H9 (cell line): ENCODE data around the gene GRIK3. TPM values are rescaled to one million over a fixed set of nuclear protein-coding genes. Genes with fewer than 3 reads are reported as not detected.

ENCODE experiments used
- DNase-seq: peaks from one replicate; pipeline ENCODE4 v3.0.0-alpha.2; 2017
- H2AFZ ChIP-seq: one replicate; pipeline ENCODE4 v1.6.1; 2013; ENCODE audit warnings: mild to moderate bottlenecking, low read length, control low read depth, moderate library complexity
- H2AK5ac ChIP-seq: 2 replicates; pipeline ENCODE4 v1.6.1; 2013; ENCODE audit warnings: low read length, control low read depth, mixed read lengths; ENCODE audit not compliant: insufficient read length
- H2BK120ac ChIP-seq: one replicate; pipeline ENCODE4 v1.6.1; 2013; ENCODE audit warnings: low read depth, mild to moderate bottlenecking, low read length, control low read depth, inconsistent platforms; ENCODE audit not compliant: poor library complexity, severe bottlenecking
- H2BK12ac ChIP-seq: 2 replicates; pipeline ENCODE4 v1.6.1; 2013; ENCODE audit warnings: low read length, control low read depth, mixed read lengths, low read depth; ENCODE audit not compliant: insufficient read length
- H2BK15ac ChIP-seq: 2 replicates; pipeline ENCODE4 v1.6.1; 2013; ENCODE audit warnings: low read depth, low read length, control low read depth
- H2BK20ac ChIP-seq: one replicate; pipeline ENCODE4 v1.6.1; 2013; ENCODE audit warnings: low read depth, mild to moderate bottlenecking, low read length, control low read depth, inconsistent platforms; ENCODE audit not compliant: poor library complexity, severe bottlenecking
- H2BK5ac ChIP-seq: 2 replicates; pipeline ENCODE4 v1.6.1; 2013; ENCODE audit warnings: low read length, control low read depth, mixed read lengths; ENCODE audit not compliant: insufficient read length
- H3K14ac ChIP-seq: 2 replicates; pipeline ENCODE4 v1.6.1; 2013; ENCODE audit warnings: low read length, control low read depth; ENCODE audit not compliant: insufficient read depth
- H3K18ac ChIP-seq: 2 replicates; pipeline ENCODE4 v1.6.1; 2013; ENCODE audit warnings: low read depth, mild to moderate bottlenecking, mixed read lengths, low read length, control low read depth; ENCODE audit not compliant: insufficient read length
- H3K23ac ChIP-seq: 2 replicates; pipeline ENCODE4 v1.6.1; 2013; ENCODE audit warnings: low read length, control low read depth, mixed read lengths, low read depth; ENCODE audit not compliant: insufficient read length
- H3K23me2 ChIP-seq: 2 replicates; pipeline ENCODE4 v1.6.1; 2013; ENCODE audit warnings: low read depth, mild to moderate bottlenecking, mixed read lengths, low read length, control low read depth; ENCODE audit not compliant: insufficient read length, poor library complexity, severe bottlenecking
- H3K27ac ChIP-seq: 2 replicates; pipeline ENCODE4 v1.5.1; 2013; ENCODE audit warnings: low read length, control low read depth, mixed read lengths, low read depth; ENCODE audit not compliant: insufficient read length
- H3K27me3 ChIP-seq: 2 replicates; pipeline ENCODE4 v1.6.1; 2013; ENCODE audit warnings: low read length, control low read depth, inconsistent platforms; ENCODE audit not compliant: insufficient read depth
- H3K4ac ChIP-seq: 2 replicates; pipeline ENCODE4 v1.6.1; 2013; ENCODE audit warnings: low read depth, mild to moderate bottlenecking, control low read depth, inconsistent platforms, low read length, moderate library complexity
- H3K4me1 ChIP-seq: 2 replicates; pipeline ENCODE4 v1.6.1; 2013; ENCODE audit warnings: low read length, control low read depth, inconsistent platforms; ENCODE audit not compliant: insufficient read depth
- H3K4me2 ChIP-seq: 2 replicates; pipeline ENCODE4 v1.6.1; 2013; ENCODE audit warnings: low read length, control low read depth, mixed read lengths; ENCODE audit not compliant: insufficient read length, insufficient read depth
- H3K56ac ChIP-seq: 2 replicates; pipeline ENCODE4 v1.6.1; 2013; ENCODE audit warnings: low read depth, mild to moderate bottlenecking, mixed read lengths, low read length, control low read depth; ENCODE audit not compliant: insufficient read length
- H3K79me1 ChIP-seq: 2 replicates; pipeline ENCODE4 v1.6.1; 2013; ENCODE audit warnings: low read depth, mild to moderate bottlenecking, moderate library complexity, low read length, control low read depth, inconsistent platforms; ENCODE audit not compliant: insufficient read depth, poor library complexity, severe bottlenecking
- H3K79me2 ChIP-seq: 2 replicates; pipeline ENCODE4 v1.6.1; 2013; ENCODE audit warnings: low read length, control low read depth, inconsistent platforms; ENCODE audit not compliant: insufficient read depth
- H3K9ac ChIP-seq: 2 replicates; pipeline ENCODE4 v1.6.1; 2013; ENCODE audit warnings: low read length, control low read depth, mixed read lengths; ENCODE audit not compliant: insufficient read length; ENCODE audit errors: extremely low read depth
- H3K9me3 ChIP-seq: one replicate; pipeline ENCODE4 v1.6.1; 2013; ENCODE audit warnings: low read depth, low read length, inconsistent platforms; ENCODE audit not compliant: control insufficient read depth
- H3T11ph ChIP-seq: one replicate; pipeline ENCODE4 v1.6.1; 2013; ENCODE audit warnings: mild to moderate bottlenecking, low read length, control low read depth, inconsistent platforms
- H4K20me1 ChIP-seq: one replicate; pipeline ENCODE4 v1.6.1; 2013; ENCODE audit not compliant: control insufficient read depth, insufficient read length, insufficient read depth
- H4K5ac ChIP-seq: 2 replicates; pipeline ENCODE4 v1.6.1; 2013; ENCODE audit warnings: low read depth, mild to moderate bottlenecking, mixed read lengths, low read length, control low read depth; ENCODE audit not compliant: insufficient read length
- H4K8ac ChIP-seq: replicated peaks from 2 replicates; pipeline ENCODE4 v1.6.1; 2013; ENCODE audit warnings: low read length, control low read depth, mixed read lengths, low read depth; ENCODE audit not compliant: insufficient read length
- H4K91ac ChIP-seq: 2 replicates; pipeline ENCODE4 v1.6.1; 2013; ENCODE audit warnings: low read depth, mild to moderate bottlenecking, moderate library complexity, mixed read lengths, low read length, control low read depth; ENCODE audit not compliant: insufficient read length
- H3K27ac Mint-ChIP-seq, 3 experiments: 2 replicates in 2 of 3; 3 replicates in 1 of 3; pipeline ENCODE4 v1.8.0; 2020 to 2021; ENCODE audit warnings: mixed read lengths in 3 of 3, mild to moderate bottlenecking in 1 of 3, moderate library complexity in 1 of 3
- H3K27me3 Mint-ChIP-seq: 2 replicates; pipeline ENCODE4 v1.8.0; 2021; ENCODE audit warnings: low read depth, mild to moderate bottlenecking, moderate library complexity, mixed read lengths
- H3K36me3 Mint-ChIP-seq, 3 experiments: 2 replicates in 2 of 3; 3 replicates in 1 of 3; pipeline ENCODE4 v1.8.0; 2020 to 2021; ENCODE audit warnings: low read depth in 3 of 3, mixed read lengths in 3 of 3; ENCODE audit not compliant: insufficient read depth in 1 of 3
- H3K4me1 Mint-ChIP-seq, 2 experiments: 2 replicates each; pipeline ENCODE4 v1.8.0; 2020; ENCODE audit warnings: mixed read lengths in 2 of 2
- H3K4me3 Mint-ChIP-seq, 2 experiments: 2 replicates in 1 of 2; 3 replicates in 1 of 2; pipeline ENCODE4 v1.8.0; 2020 to 2021; ENCODE audit warnings: mild to moderate bottlenecking in 2 of 2, mixed read lengths in 2 of 2, moderate library complexity in 1 of 2
- H3K9me3 Mint-ChIP-seq, 2 experiments: 2 replicates in 1 of 2; 3 replicates in 1 of 2; pipeline ENCODE4 v1.8.0; 2020; ENCODE audit warnings: mild to moderate bottlenecking in 2 of 2, mixed read lengths in 2 of 2, moderate library complexity in 1 of 2
- CTCF ChIP-seq: fragments of 200-600 bp; sonication (generic); conservative IDR thresholded peaks from 3 replicates; pipeline ENCODE4 v1.8.0; 2021; ENCODE audit warnings: antibody characterized with exemption, mild to moderate bottlenecking
- WGBS: extraction: QIAGEN DNeasy Blood & Tissue Kit; methylation state at CpG from one replicate; pipeline ENCODE4 v1.1.7; 2013; ENCODE audit warnings: missing lambda C conversion rate, low lambda C conversion rate, mixed read lengths; ENCODE audit not compliant: insufficient read length; ENCODE audit errors: extremely low coverage; 5-methylcytosine and 5-hydroxymethylcytosine counted together
- total RNA-seq: library from RNA; stranded (reverse); gene quantifications from 2 replicates; pipeline ENCODE4 v1.2.1, GENCODE V29; 2021

GRIK3 gene
- total RNA-seq, 1 experiment from 2014 or later = 1.7 TPM

GRCh38 chr1:36776256-36776655 is 258.1 kb downstream of the GRIK3 start:
- no peaks in the 10 kb centered on the region for H3K36me3 Mint-ChIP-seq
- Histone ChIP-seq H4K8ac (no peak overlapping the region), H4K5ac (no peak overlapping the region), H3K23me2 (no peaks in the 10 kb centered on the region), H3K4me1 (peaks cover 4% of the 10 kb centered on the region; the same call in 1 of the 2 replicates), H2BK120ac (no peak overlapping the region), H2AFZ (no peak overlapping the region), H3K79me1 (no peaks in the 10 kb centered on the region), H3K18ac (no peak overlapping the region), H2AK5ac (no peak overlapping the region), H3K56ac (no peak overlapping the region), H4K91ac (no peak overlapping the region), H3K4ac (no peak overlapping the region), H3K9ac (no peak overlapping the region), H3K14ac (no peak overlapping the region), H2BK20ac (no peak overlapping the region), H3T11ph (no peak overlapping the region), H3K9me3 (no peaks in the 10 kb centered on the region), H3K27ac (no peak overlapping the region), H2BK12ac (no peak overlapping the region), H2BK15ac (no peak overlapping the region), H3K27me3 (no peaks in the 10 kb centered on the region), H4K20me1 (no peaks in the 10 kb centered on the region), H3K4me2 (no peak overlapping the region), H3K79me2 (no peaks in the 10 kb centered on the region), H3K23ac (no peak overlapping the region), H2BK5ac (no peak overlapping the region)
- DNase-seq = no peak
- no peaks in the 10 kb centered on the region for H3K9me3 Mint-ChIP-seq
- H3K27me3 Mint-ChIP-seq = peaks cover 30% of the 10 kb centered on the region
- H3K4me1 Mint-ChIP-seq = peaks cover 42 to 47% of the 10 kb centered on the region in 2 experiments
- WGBS = no CpG with 5 or more reads among the region's 3 CpGs
- no peak for TF ChIP-seq CTCF
- H3K4me3 Mint-ChIP-seq = no peak overlapping the region
- peak overlapping the region in 1 of 3 experiments; percentile 1; a peak in 1 of 7 replicates for H3K27ac Mint-ChIP-seq
